GM12878 (cell line): Measurements from ENCODE around the gene FGF14. TPM values are rescaled to one million over a fixed set of nuclear protein-coding genes. Genes with fewer than 3 reads are reported as not detected.

ENCODE experiments used
- ATAC-seq: fragments of 200-7000 bp; cut with Tn5 transposase; 3 replicates; pipeline ENCODE4 v1.9.1; 2020; ENCODE audit warnings: mild to moderate bottlenecking, moderate library complexity
- BruUV-seq: library from RNA; stranded (reverse); fragments of 400-500 nt; replicated peaks from 2 replicates; lab custom pipeline; 2021; lab: Mats Ljungman, UMichigan
- CTCF ChIA-PET: fragments of 300-600 bp; sonication (Branson Sonifier 250); formaldehyde crosslinking; extraction: SDS; loops from one replicate; lab custom pipeline; 2021; ENCODE audit warnings: inconsistent platforms; lab: Yijun Ruan, JAX
- POLR2A ChIA-PET: fragments of 350-600 bp; formaldehyde crosslinking; extraction: SDS; loops from one replicate; lab custom pipeline; 2021; ENCODE audit warnings: inconsistent platforms; lab: Charles Lee
- RAD21 ChIA-PET: fragments of 300-600 bp; sonication (Branson Sonifier 250); formaldehyde crosslinking; loops from one replicate; lab custom pipeline; 2023; ENCODE audit warnings: antibody characterized with exemption; ENCODE audit not compliant: unreplicated experiment; lab: Charles Lee
- SMC1A ChIA-PET: fragments of 300-600 bp; sonication (Branson Sonifier 250); formaldehyde crosslinking; loops from one replicate; lab custom pipeline; 2023; ENCODE audit not compliant: unreplicated experiment, uncharacterized antibody; lab: Charles Lee
- DNase-seq: peaks from one replicate; pipeline ENCODE4 v3.0.0-alpha.2; 2011; ENCODE audit warnings: low read depth, low spot score
- FAIRE-seq: peaks from 3 replicates; lab custom pipeline; 2011; peaks lifted over from hg19 to GRCh38; lab: Jason Lieb, UNC
- H2AFZ ChIP-seq: 2 replicates; pipeline ENCODE4 v1.6.0; 2011; ENCODE audit warnings: low read depth, low read length, control low read depth; ENCODE audit not compliant: control insufficient read depth
- H3K27ac ChIP-seq: 2 replicates; pipeline ENCODE4 v1.5.1; 2011; ENCODE audit warnings: control low read depth; ENCODE audit not compliant: control insufficient read depth, insufficient read depth
- H3K27me3 ChIP-seq, 2 experiments: replicated peaks in 1 of 2; 2 replicates each; pipeline versions ENCODE4 v1.6.0 to v1.6.1; 2011; ENCODE audit warnings: low read length in 1 of 2; ENCODE audit not compliant: control insufficient read depth in 2 of 2, insufficient read depth in 2 of 2
- H3K36me3 ChIP-seq, 2 experiments: 2 replicates each; pipeline ENCODE4 v1.5.1; 2011; ENCODE audit warnings: low read length in 1 of 2; ENCODE audit not compliant: control insufficient read depth in 2 of 2, insufficient read depth in 2 of 2
- H3K4me1 ChIP-seq: 2 replicates; pipeline ENCODE4 v1.6.1; 2011; ENCODE audit warnings: mild to moderate bottlenecking, low read length, moderate library complexity, mixed read lengths; ENCODE audit not compliant: control insufficient read depth, insufficient read depth
- H3K4me2 ChIP-seq: 2 replicates; pipeline ENCODE4 v1.6.0; 2011; ENCODE audit warnings: control low read depth; ENCODE audit not compliant: control insufficient read depth, insufficient read depth
- H3K4me3 ChIP-seq: fragments of 200-600 bp; sonication (generic); 2 replicates; pipeline ENCODE4 v1.5.1; 2016
- H3K79me2 ChIP-seq: 2 replicates; pipeline ENCODE4 v1.6.0; 2011; ENCODE audit warnings: low read length; ENCODE audit not compliant: control insufficient read depth, insufficient read depth
- H3K9ac ChIP-seq: 2 replicates; pipeline ENCODE4 v1.8.0; 2011; ENCODE audit warnings: low read length, control low read depth, mixed read lengths; ENCODE audit not compliant: control insufficient read depth, insufficient read depth
- H3K9me3 ChIP-seq: replicated peaks from 3 replicates; pipeline ENCODE4 v1.5.1; 2011; ENCODE audit warnings: mild to moderate bottlenecking, low read length; ENCODE audit not compliant: control insufficient read depth, insufficient read depth
- H4K20me1 ChIP-seq: 2 replicates; pipeline ENCODE4 v1.6.0; 2011; ENCODE audit not compliant: control insufficient read depth, insufficient read depth
- CHD2 ChIP-seq: IDR thresholded peaks from 2 replicates; pipeline ENCODE4 v1.6.1; 2011; ENCODE audit warnings: low read depth, low read length, improper control_type of control experiment, borderline replicate concordance
- CHD4 ChIP-seq: fragments of 200-600 bp; sonication (generic); IDR thresholded peaks from 2 replicates; pipeline ENCODE4 v1.6.1; 2016; ENCODE audit warnings: mild to moderate bottlenecking
- EED ChIP-seq: sonication (generic); IDR thresholded peaks from 2 replicates; pipeline ENCODE4 v1.6.1; 2016; ENCODE audit warnings: antibody characterized with exemption, low read depth
- EP300 ChIP-seq, 2 experiments: fragments of 150-350 bp in 1 of 2; IDR thresholded peaks; 2 replicates each; pipeline ENCODE4 v1.6.1; 2011 to 2012; ENCODE audit warnings: low read depth in 2 of 2, low read length in 2 of 2, borderline replicate concordance in 1 of 2, improper control_type of control experiment in 1 of 2, inconsistent platforms in 1 of 2; ENCODE audit not compliant: control insufficient read depth in 1 of 2
- ESRRA ChIP-seq: IDR thresholded peaks from 2 replicates; pipeline ENCODE4 v1.6.1; 2012; ENCODE audit warnings: mild to moderate bottlenecking, low read length, improper control_type of control experiment
- HDGF ChIP-seq: fragments of 450-650 bp; IDR thresholded peaks from 2 replicates; pipeline ENCODE4 v1.6.1; 2016; ENCODE audit warnings: antibody characterized with exemption
- JUND ChIP-seq: IDR thresholded peaks from 2 replicates; pipeline ENCODE4 v1.6.1; 2012; ENCODE audit warnings: low read depth, mild to moderate bottlenecking, low read length, improper control_type of control experiment, moderate library complexity
- MTA2 ChIP-seq: fragments of 450-650 bp; IDR thresholded peaks from 2 replicates; pipeline ENCODE4 v1.6.1; 2016; ENCODE audit warnings: low read depth, mild to moderate bottlenecking, moderate library complexity
- NFXL1 ChIP-seq: fragments of 450-650 bp; IDR thresholded peaks from 2 replicates; pipeline ENCODE4 v1.6.1; 2017; ENCODE audit warnings: antibody characterized with exemption, mild to moderate bottlenecking, borderline replicate concordance
- NR2C2 ChIP-seq: IDR thresholded peaks from 2 replicates; pipeline ENCODE4 v1.6.1; 2011; ENCODE audit warnings: borderline replicate concordance, low read depth; ENCODE audit not compliant: control insufficient read depth, insufficient read length
- SMAD5 ChIP-seq: IDR thresholded peaks from 2 replicates; pipeline ENCODE4 v1.6.1; 2016; ENCODE audit warnings: antibody characterized with exemption, low read depth
- WRNIP1 ChIP-seq: IDR thresholded peaks from 2 replicates; pipeline ENCODE4 v1.6.1; 2011; ENCODE audit warnings: low read depth, low read length, improper control_type of control experiment, borderline replicate concordance
- ZSCAN29 ChIP-seq: fragments of 450-650 bp; IDR thresholded peaks from 2 replicates; pipeline ENCODE4 v1.6.1; 2017; ENCODE audit warnings: mild to moderate bottlenecking, moderate library complexity
- WGBS: methylation state at CpG from one replicate; pipeline ENCODE4 v1.1.6; 2016; ENCODE audit warnings: low lambda C conversion rate; ENCODE audit not compliant: insufficient replicate concordance, insufficient coverage; ENCODE audit errors: missing lambda C conversion rate; 5-methylcytosine and 5-hydroxymethylcytosine counted together
- in situ Hi-C: fragments of 300-500 bp; cut with MboI; formaldehyde crosslinking; loops from 9 replicates; pipeline ENCODE4 v1.14.3; 2018; ENCODE audit warnings: mixed read lengths
- intact Hi-C: fragments of 100-400 bp; cut with micrococcal nuclease; formaldehyde crosslinking; loops from one replicate; pipeline ENCODE4 v1.14.2; 2022; ENCODE audit not compliant: unreplicated experiment
- polyA plus RNA-seq, 11 experiments: library from polyadenylated mRNA; depleted of rRNA in 4 of 11; unstranded in 6 of 11; stranded (reverse) in 5 of 11; fragments of >200 nt; fragmentation: Nextera tagmentation in 4 of 11; fragmentation: Illumina TruSeq in 1 of 11; extraction: Ambion mirVana in 4 of 11; extraction: Trizol in 1 of 11; gene quantifications; 1 replicate in 1 of 11; 2 replicates in 10 of 11; pipeline versions ENCODE4 v1.2.1 to v1.2.3, GENCODE V29; 2011 to 2016; ENCODE audit warnings: inconsistent platforms in 2 of 11, missing spikeins in 2 of 11, low read depth in 1 of 11
- total RNA-seq, 4 experiments: library from RNA; depleted of rRNA in 3 of 4; stranded (reverse); fragments of >200 nt in 3 of 4; fragmentation: Illumina TruSeq in 1 of 4; extraction: Trizol in 1 of 4; gene quantifications; 2 replicates each; pipeline versions ENCODE4 v1.2.1 to v1.2.3, GENCODE V29; 2013 to 2021
- TF ChIP-seq, protein P1 (sequence below): fragments of 450-650 bp; IDR thresholded peaks from 2 replicates; pipeline ENCODE4 v1.6.1; 2016; ENCODE audit warnings: mild to moderate bottlenecking

The FGF14 gene
- total and polyA plus RNA-seq, 10 of the 15 experiments (the other 5 are each of a cell fraction or from before 2014, with no cell fraction given): under 0.01 to 0.44 (median 0.04) TPM

- Histone ChIP-seq H3K9me3 (no peaks in the 10 kb centered on the region), H3K9ac (no peak overlapping the region), H2AFZ (no peak overlapping the region), H4K20me1 (no peaks in the 10 kb centered on the region), H3K79me2 (no peaks in the 10 kb centered on the region), H3K27ac (no peak overlapping the region), H3K27me3 (no peaks in the 10 kb centered on the region), H3K4me2 (no peak overlapping the region), H3K4me1 (no peaks in the 10 kb centered on the region), H3K4me3 (no peak overlapping the region), H3K36me3 (no peaks in the 10 kb centered on the region)
- no peak for DNase-seq
- 0% methylated on average over 3 of the region's 3 CpGs for WGBS
- no TSS peak for BruUV-seq
- RAD21 ChIA-PET: no interaction called here
- POLR2A ChIA-PET: no interaction called here
- FAIRE-seq: no peak
- in situ Hi-C loops: no loop called here
- CTCF ChIA-PET: interaction anchor here (0.6 kb wide), 1 partner anchor 1911 kb away, joined by 3 read pairs; no protein-coding TSS in a partner anchor
- SMC1A ChIA-PET: interaction anchor here (1.3 kb wide), 1 partner anchor 466 kb away, joined by 3 read pairs; no protein-coding TSS in a partner anchor
- intact Hi-C loops: no loop called here
- ATAC-seq: no peak
- TF ChIP-seq EED (no peak), ZSCAN29 (no peak), HDGF (no peak), ESRRA (no peak), CHD2 (no peak), EP300 (IDR thresholded peaks at IDR 0.05; ENCODE audit: borderline replicate concordance in 1 of 2, control insufficient read depth in 1 of 2, low read depth in 2 of 2, low read length in 2 of 2) (no peak), MTA2 (no peak), CHD4 (no peak), NR2C2 (no peak), JUND (no peak), SMAD5 (no peak), NFXL1 (no peak), WRNIP1 (no peak)
- TF ChIP-seq, protein P1, sequence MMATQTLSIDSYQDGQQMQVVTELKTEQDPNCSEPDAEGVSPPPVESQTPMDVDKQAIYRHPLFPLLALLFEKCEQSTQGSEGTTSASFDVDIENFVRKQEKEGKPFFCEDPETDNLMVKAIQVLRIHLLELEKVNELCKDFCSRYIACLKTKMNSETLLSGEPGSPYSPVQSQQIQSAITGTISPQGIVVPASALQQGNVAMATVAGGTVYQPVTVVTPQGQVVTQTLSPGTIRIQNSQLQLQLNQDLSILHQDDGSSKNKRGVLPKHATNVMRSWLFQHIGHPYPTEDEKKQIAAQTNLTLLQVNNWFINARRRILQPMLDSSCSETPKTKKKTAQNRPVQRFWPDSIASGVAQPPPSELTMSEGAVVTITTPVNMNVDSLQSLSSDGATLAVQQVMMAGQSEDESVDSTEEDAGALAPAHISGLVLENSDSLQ: no peak
- TF ChIP-seq, all 136 proteins: peak for 0
Measured at GRCh38 chr13:101979825-101980224, 422.0 kb downstream of the FGF14 start.
